D721Med (cell line): Measurements from ENCODE around the gene ATP9A.
"Not testable (repeated sequence)": the region's sequence is repeated elsewhere in the genome, so short reads cannot be mapped to it uniquely, and the experiment has no call there.

Source experiments
- DNase-seq: peaks from one replicate; pipeline ENCODE4 v3.0.0; 2011; ENCODE audit warnings: low spot score; ENCODE audit not compliant: insufficient read length
- FAIRE-seq: peaks from 2 replicates; lab custom pipeline; 2011; peaks lifted over from hg19 to GRCh38; lab: Jason Lieb, UNC
- CTCF ChIP-seq: IDR thresholded peaks from 2 replicates; pipeline ENCODE4 v1.5.1; 2012; ENCODE audit warnings: mild to moderate bottlenecking, control low read depth; ENCODE audit not compliant: insufficient read depth; ENCODE audit errors: missing control alignments

Gene ATP9A

GRCh38 chr20:51749674-51750036 is 18.5 kb downstream of the ATP9A start:
- no peak for FAIRE-seq
- no peak for DNase-seq

GRCh38 chr20:51747182-51747911 is 20.8 kb downstream of the ATP9A start:
- no peak for TF ChIP-seq CTCF
- DNase-seq: no peak
- no peak for FAIRE-seq

More at GRCh38 chr20:51749674-51750036, 18.5 kb downstream of the ATP9A start:
- TF ChIP-seq CTCF: no peak

GRCh38 chr20:51745804-51746203 is 22.4 kb downstream of the ATP9A start:
- FAIRE-seq (no peak), DNase-seq (no peak)
- TF ChIP-seq CTCF: no peak

- TF ChIP-seq CTCF: no peak
- DNase-seq (no peak), FAIRE-seq (no peak)
These were observed 27.4 kb downstream of the ATP9A start for GRCh38 chr20:51740838-51741237.

GRCh38 chr20:51740308-51740707 is 27.9 kb downstream of the ATP9A start:
- not testable (repeated sequence) for FAIRE-seq, DNase-seq

GRCh38 chr20:51739722-51740249 is 28.4 kb downstream of the ATP9A start:
- no peak for FAIRE-seq
- TF ChIP-seq CTCF: no peak
- no peak for DNase-seq

- DNase-seq (no peak), FAIRE-seq (no peak)
- no peak for TF ChIP-seq CTCF
These were observed 29.2 kb downstream of the ATP9A start for GRCh38 chr20:51738877-51739447.

GRCh38 chr20:51738261-51738660 is 29.9 kb downstream of the ATP9A start:
- not testable (repeated sequence) for FAIRE-seq

More at GRCh38 chr20:51738261-51738660, 29.9 kb downstream of the ATP9A start:
- DNase-seq: not testable (repeated sequence)
